ENCODE measurements around the gene BMP6. TPM values are rescaled to one million over a fixed set of nuclear protein-coding genes. Genes with fewer than 3 reads are reported as not detected.

Gene BMP6
- polyA plus RNA-seq, 4 donors = 3.7 to 7.6 (median 7.3) TPM

DNA sequence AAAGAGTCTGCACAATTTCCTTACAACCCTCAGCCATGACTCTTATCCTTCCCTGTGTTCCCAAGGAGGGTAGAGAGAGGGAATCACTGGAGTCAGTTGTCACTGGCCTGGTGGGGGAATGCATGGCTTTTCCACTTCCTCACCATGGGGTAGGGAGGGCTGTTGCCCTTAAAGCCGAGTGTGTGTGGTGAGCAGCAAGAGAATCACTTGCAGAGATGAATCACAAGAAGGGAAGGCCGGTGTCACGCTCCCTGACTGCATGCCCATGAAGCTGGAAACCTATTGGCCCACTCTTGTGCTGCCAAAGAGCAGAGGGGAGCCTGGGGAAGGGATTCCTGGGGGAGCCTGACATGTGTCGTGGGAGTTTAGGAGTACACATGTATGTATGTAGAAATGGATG lies 18.1 kb upstream of the BMP6 start:
- no peak for DNase-seq (ENCODE audit: low read depth in 4 of 4, low spot score in 3 of 4)

DNA sequence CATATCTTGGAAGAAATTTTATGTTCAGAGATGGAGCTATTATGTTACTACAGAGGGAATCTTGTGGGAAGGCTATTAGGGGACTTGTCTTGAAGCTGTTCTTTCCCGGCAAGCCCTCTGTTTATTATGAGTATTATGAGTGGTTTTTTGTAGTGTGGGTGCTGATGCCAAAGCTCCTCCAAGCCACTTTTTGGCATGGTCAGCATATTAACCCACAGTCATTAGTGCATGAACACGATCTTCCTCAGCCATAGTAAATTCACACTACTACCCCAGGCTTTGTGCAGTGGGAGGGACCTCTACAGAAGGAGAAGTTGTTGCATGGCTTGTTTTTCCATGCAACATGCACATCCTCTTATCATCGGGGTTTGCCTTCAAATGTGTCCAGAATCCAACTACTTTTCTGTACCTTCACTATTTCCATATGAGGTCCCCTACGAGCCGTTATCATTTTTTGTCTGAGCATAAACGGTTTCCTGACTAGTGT lies 6.5 kb upstream of the BMP6 start:
- DNase-seq (ENCODE audit: low read depth in 4 of 4, low spot score in 3 of 4) = no peak

DNA sequence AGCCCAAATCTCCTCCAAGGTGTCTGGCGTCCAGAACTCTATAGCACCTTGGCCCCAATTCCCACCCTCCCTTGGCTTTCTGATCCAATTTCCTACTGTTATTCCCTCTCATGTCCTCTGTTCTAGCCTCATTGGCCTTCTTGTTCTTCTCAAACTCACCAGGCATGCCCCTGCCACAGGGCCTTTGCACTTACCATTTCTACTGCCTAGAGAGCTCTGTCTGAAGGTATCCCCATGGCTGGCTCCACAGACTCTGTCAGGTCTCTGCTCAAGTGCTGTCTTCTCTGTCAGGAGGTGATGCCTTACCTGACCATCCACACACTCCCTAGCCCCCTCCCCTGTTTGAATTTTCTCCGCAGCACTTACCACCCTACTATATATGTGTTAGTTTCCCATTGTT lies 5.6 kb upstream of the BMP6 start:
- no peak for DNase-seq (ENCODE audit: low read depth in 4 of 4, low spot score in 3 of 4)

DNA sequence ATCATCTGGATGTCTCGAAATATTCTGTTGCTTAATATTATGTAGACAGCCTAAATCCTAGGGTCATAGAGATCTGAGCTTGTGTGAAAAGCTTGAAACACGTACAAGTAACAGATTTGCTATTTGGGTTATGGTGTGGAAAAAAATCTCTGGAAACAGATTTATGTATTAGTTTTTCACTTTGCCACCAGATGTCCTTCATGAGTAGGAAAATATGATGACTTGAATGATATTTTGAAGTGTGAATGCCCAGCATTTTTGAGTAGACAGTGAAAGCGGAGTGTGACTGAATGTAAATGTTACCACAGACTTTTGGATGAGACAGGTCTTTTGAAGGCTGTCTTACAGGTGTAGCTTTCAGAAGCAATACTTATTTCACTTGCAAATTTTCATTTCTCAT lies 4.2 kb upstream of the BMP6 start:
- no peak for DNase-seq (ENCODE audit: low read depth in 4 of 4, low spot score in 3 of 4)

DNA sequence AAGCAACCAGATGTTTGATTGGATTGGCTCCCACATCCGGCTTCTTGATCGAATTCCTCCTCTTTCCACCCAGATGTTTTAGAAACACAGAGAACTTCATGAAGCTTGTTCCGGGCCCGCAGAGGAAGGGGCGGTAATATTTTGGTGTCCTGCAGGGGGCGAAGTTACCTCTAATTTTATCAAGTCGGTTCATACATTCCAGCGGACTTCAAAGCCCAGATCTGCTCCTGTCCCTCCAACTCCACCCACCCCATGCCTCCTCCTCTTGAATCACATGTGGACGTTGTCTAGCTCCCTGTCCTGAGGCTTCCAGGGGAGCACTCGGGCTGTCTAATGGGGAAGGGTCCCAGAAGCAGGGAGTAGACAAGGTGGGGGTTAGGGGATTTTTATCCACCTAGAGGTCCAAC lies 2.9 kb upstream of the BMP6 start:
- peak in 2 of 4 donors; percentile 67 to 77 for DNase-seq (ENCODE audit: low read depth in 4 of 4, low spot score in 3 of 4)

DNA sequence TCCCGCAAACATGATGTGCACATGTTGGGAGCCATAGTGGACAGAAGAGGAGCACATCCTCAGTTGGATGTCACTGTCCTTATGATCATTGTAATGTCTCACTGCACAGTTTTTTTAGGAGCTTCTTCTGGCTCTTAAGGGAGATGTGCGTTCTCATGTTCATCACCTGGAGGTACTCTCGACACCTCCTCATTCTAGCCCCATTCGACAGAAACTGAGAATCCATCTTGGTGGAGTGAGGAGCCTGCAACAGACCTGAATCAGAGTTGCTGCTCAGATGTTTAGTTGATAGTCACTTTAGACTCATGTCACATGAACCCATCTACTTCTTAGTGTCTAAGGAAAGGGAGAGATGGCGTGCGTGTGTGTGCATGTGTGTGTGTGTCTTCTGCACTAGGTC lies 2.3 kb upstream of the BMP6 start:
- no peak for DNase-seq (ENCODE audit: low read depth in 4 of 4, low spot score in 3 of 4)

DNA sequence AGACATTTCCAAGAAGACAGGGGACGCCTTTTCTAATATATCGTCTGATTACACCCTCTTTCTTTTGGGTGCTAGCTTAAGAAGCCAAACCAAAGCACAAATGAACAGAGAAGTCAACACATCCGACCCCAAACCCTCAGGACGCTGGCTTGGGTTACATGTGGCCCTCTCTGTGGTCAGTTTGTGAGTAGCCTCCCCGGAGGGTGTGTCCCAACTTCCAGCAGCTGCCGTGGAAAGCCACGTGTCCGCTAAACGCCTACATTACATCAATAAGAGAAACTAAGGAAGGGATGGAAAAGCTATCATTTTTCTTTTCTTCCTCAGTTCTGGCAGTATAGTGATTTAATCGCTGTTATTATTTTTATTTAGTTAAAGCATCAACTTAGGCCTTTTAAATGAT lies 487 bp upstream of the BMP6 start:
- no peak for DNase-seq (ENCODE audit: low read depth in 4 of 4, low spot score in 3 of 4)

DNA sequence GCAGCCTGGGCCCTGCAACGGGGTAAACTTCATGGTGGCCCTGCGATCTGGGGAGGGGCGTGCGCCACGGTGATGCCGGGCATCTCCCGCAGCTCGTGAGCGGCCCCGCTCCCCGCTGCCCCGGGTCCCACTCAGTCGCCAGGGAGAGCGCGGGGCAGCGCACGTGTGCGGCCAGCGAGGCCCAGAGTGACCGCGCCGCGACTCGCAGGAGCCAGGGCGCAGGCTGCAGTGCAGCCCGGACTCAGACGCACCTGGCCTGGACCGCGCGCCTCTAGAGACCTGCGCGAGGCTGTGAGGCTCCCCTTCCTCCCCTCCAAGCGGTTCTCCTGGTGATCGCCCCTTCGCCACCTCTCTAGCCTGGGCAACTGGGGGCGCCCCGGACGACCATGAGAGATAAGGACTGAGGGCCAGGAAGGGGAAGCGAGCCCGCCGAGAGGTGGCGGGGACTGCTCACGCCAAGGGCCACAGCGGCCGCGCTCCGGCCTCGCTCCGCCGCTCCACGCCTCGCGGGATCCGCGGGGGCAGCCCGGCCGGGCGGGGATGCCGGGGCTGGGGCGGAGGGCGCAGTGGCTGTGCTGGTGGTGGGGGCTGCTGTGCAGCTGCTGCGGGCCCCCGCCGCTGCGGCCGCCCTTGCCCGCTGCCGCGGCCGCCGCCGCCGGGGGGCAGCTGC lies 652 bp downstream of the BMP6 start:
- no peak for DNase-seq (ENCODE audit: low read depth in 4 of 4, low spot score in 3 of 4)

DNA sequence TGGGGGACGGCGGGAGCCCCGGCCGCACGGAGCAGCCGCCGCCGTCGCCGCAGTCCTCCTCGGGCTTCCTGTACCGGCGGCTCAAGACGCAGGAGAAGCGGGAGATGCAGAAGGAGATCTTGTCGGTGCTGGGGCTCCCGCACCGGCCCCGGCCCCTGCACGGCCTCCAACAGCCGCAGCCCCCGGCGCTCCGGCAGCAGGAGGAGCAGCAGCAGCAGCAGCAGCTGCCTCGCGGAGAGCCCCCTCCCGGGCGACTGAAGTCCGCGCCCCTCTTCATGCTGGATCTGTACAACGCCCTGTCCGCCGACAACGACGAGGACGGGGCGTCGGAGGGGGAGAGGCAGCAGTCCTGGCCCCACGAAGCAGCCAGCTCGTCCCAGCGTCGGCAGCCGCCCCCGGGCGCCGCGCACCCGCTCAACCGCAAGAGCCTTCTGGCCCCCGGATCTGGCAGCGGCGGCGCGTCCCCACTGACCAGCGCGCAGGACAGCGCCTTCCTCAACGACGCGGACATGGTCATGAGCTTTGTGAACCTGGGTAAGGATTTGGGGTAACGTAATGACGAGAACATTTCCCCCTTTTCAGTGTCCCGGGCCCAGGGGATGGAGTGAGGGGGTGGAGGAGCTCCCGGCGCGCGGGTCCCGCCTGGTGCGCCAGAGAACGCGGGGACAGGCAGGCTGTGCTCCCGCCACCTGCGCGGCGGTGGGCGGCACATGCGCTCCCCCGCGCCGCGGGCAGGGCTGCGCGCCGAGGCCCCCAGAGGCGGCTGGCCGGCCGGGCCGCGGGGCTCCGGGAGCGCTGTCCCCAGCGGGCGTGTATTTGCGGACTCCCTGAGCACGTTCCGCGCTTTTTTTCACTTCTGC lies 1.4 kb downstream of the BMP6 start:
- no peak for DNase-seq (ENCODE audit: low read depth in 4 of 4, low spot score in 3 of 4)

DNA sequence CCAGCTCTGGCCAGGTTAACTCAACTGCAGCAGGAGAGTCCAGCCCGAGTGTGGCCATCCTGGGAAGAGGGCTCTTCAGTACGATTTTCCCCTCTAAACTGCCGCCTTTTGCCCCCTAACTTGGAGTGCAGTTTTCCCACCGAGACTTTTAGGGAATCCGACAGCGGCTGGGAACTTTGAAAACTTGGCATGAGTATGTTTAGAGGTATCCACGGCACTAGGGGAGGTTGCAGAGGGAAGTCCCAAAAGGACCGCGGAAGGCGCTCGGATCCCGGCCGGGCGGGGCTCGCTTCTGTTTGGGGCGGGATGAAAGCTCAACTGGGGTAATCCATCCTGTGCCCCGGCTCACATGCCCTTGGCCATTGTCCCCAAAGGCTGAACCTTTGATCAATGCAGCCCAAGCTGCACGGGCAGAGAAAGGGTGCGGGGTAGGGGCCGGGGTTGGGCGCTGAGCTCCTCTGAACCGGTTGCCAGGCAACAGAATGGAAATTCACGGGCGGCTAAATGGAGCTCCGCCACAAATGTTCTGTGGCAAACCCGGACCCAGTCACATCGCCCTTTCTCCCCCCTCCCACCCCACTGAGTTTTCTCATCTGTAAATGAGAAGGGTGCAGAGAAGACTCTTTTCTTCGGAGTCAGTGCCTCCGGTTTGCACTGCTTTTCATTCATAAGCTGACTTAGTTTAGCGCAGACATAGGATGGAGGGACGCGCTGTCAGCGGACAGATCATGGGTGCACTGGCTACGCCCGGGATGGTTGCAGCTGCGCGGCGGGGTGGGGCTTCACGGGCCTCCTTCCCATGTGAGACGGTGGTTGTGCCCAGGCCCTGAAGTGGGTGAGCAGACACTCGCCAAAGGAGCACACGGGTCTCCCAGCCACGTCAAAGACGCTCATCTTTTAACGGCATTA lies 2.3 kb downstream of the BMP6 start:
- no peak for DNase-seq (ENCODE audit: low read depth in 4 of 4, low spot score in 3 of 4)

DNA sequence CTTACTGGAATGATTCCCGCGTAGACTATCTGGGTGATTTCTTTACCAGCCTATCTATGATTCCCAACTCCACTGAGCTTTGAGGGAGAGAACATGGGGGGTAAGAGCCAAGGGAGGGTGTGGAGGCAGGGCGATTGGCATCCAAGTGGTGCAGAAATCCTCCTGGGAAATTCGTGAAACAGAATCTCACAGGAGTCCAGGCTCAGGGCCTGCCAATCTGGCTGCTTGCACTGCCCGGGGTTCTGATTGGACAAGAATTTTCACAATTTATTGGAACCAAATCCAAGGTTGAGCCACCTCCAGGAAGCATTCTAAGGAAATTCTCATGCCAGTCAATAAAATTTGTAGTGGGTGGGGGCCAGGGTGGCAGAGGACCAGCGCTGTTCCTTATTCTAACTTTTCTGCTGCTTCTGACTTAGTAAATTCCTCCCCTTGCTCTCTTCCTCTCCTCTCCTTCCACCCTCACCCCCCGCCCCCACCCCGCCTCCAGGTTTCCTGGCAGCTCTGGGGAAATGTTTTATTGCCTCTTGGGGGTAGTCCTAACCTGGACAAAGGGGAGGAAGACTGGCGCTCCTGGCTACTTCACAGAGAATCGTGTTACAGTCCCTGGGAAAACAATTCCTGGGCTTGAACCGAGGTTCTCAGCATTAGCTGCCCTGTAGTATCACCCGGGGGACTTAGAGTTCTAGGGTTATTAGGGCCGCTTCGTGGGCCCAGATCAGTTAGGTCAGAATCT lies 3.1 kb downstream of the BMP6 start:
- DNase-seq (ENCODE audit: low read depth in 4 of 4, low spot score in 3 of 4) = no peak

DNA sequence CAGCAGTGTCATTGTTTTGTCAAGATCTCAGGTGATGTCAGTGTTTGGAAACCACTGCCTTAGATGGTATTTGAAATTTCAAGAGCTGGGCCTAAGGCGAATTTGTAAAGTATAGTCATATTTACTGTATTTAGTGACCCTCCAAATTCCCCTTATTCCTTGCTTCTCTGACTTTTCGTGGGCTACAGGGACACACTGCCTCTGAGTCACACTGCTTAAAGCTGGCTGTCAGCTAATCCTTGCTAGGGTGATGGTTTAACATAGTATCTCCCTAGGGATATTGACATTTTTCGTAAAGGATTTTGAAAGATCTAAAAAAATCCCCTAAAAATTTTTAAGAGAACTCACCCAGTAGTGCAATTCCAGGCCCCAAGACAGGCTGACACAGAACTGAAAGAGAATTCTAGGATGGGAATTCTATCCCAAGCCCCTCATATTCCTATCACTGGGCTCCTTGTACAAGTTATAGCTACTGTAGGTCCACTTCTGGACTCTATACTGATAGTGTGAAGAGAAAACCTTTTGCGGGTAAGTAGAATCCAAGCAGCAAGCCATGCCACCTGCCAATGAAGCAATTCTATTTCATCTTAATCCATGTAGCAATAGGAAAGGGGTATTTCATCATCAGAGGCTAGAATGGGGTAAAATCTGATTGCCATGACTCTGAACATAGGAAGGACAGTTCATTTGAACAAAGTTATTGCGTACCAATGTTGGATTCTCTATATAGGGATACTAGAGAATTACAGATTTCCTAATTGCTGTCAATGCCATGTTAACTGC lies 4.3 kb downstream of the BMP6 start:
- no peak for DNase-seq (ENCODE audit: low read depth in 4 of 4, low spot score in 3 of 4)

DNA sequence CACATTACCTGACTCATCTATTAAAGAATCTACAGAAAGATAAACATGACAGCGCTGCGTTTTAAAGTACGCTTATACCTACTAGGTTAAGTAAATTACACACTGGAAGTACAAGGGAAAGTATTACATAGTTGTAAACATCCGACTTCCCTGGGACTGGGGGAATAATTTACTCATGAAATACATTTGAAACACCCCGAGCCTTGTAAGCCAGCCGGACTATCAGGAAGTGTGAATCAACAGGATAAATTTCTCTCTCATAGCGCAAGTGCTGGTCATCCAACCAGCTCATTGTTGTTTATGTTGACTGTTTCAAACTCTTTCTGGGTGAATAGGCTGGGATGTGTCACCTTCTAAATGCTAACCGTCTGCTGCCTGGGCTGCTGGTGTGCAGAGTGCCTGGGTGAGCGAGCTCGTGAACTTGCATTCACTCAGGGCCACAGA lies 4.9 kb downstream of the BMP6 start:
- no peak for DNase-seq (ENCODE audit: low read depth in 4 of 4, low spot score in 3 of 4)

DNA sequence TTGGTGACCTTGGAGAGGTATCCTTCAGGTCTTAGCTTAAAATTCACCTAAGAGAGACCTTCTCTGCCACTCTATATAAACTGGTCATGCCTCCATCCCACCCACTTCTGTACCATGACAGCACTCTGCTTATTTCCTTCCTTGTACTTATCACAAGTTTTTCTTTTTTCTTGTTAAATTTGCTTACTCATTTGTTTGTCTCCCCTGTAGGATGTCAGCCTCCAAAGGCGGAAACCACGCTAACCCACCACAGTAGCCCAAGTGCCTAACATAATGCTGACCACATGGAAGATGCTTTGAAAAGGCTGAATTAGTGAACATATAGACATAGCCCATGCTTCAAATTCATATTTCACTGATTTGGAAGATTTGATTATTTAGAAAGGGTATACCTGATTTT lies 5.4 kb downstream of the BMP6 start:
- DNase-seq (ENCODE audit: low read depth in 4 of 4, low spot score in 3 of 4) = no peak

DNA sequence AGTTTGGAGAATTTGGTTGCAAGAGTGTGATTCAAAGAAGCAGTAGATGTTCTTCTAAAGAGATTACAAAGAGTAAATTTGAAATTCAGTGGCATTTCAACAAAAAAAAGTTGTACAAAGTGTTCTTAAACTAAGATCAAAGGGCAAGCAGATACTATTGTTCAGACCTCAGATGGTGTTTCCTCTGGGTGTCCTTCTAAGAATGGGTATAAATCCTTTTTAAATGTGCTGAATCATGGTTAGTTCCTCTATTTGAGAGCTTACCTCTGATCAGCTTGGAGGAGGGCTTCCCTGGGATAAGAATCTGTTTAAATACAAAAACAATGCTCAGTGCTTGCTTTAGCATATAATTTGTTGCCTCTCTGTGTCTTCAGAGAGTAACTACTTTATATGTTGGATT lies 6.3 kb downstream of the BMP6 start:
- DNase-seq (ENCODE audit: low read depth in 4 of 4, low spot score in 3 of 4) = no peak

DNA sequence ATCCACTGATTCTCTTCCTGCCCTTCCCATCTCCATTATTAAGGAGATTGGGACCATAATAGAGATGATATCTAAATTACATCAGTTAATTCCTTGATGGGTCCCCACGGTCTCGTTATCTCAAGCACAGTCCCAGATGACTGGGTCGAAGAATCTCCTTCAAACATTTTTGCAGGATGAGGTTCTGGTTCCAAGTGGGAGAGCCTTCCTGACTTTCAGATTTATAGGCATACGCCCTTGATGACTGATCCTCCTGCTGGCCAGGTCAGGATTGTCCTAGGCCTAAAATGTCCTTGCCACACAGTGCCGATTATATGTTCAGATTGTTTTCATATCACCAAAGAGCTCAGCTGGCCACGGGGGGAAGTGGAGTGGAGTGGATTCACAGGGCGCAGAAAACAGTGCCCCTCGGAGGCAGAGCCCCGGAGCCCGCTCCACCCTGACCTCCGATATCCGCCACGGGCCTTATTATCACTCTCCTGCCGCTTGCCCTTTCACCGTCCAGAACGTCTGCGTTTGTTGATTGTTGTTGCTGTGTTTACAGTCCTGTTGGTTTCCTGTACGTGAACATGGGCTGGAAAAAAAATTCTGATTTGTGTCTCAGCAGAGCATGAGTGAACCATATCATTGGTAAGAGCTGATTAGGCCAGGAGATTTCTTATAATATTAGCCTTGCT lies 8.9 kb downstream of the BMP6 start:
- no peak for DNase-seq (ENCODE audit: low read depth in 4 of 4, low spot score in 3 of 4)

DNA sequence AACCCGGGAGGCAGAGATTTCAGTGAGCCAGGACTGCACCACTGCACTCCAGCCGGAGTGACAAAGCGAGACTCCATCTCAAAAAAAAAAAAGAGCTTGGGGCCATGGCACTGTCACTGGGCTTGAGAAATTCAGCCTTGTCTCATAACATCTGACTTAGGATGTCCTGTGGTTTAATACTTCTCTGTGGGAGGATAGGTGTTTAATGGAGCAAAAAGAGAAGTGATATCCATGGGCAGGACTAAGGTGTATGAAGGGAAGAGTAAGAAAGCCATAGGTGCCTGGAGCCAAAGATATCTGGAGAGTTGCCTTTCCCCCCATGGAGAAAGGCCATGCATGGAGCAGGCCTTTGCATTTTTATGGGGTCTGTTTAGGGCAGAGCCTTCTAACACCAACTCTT lies 11.2 kb downstream of the BMP6 start:
- DNase-seq (ENCODE audit: low read depth in 4 of 4, low spot score in 3 of 4) = no peak

DNA sequence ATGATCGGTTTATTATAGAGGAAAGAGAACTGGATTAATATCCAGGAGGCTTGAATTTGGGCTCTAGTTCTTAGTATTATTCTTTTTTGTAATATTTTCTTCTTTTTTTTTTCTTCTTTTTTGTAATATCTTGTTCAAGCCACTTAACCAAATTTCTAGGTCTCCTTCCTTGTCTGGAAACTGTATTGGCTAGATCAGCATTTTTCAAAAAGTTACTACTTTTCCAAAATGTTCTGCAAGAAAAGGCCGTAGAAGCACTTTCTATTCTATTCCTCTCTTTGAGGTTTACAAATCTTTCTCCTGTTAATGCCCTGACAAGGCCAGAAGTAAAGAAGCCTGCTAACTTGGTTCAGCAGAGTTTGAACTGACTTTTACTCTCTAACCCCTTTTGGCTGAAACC lies 12.0 kb downstream of the BMP6 start:
- DNase-seq (ENCODE audit: low read depth in 4 of 4, low spot score in 3 of 4) = no peak

DNA sequence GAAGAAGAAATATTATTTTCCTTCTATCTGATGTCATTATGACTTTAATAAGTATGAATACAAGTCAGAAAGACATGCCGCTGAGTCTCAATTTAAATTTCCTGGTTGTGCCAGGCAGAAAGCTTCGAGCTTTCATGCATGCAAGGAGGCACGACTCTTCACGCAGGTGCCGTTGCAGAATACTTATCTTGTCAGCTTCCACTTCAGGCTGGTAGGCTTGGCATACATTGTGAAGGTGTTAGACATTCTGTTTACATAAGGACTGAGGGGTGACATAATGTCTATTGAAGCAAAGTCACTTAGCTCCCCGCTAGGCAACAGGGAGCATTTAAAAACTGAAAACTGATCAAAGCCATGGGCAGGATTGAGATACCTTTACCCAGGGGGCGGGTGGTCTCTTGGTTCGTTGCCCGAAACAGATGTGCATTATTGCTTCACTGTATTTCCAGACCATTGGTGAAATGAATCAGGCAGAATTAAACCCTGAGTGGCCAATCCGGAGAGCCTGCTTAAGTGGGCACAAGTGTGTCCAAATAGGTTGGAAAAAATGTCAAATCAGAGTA lies 16.4 kb downstream of the BMP6 start:
- DNase-seq (ENCODE audit: low read depth in 4 of 4, low spot score in 3 of 4) = no peak

All from left renal pelvis (tissue), 4 donors.